SU-DHL-6 (cell line): Measurements from ENCODE around the gene ANKRD34C.

Experiments
- H2AFZ ChIP-seq: fragments of 200-600 bp; sonication (generic); 2 replicates; pipeline ENCODE4 v1.6.1; 2014; ENCODE audit warnings: low read depth, mild to moderate bottlenecking, moderate library complexity, mixed read lengths, antibody characterized with exemption, low read length; ENCODE audit not compliant: severe bottlenecking
- H3F3A ChIP-seq: fragments of 200-600 bp; shearing (Covaris generic); 2 replicates; pipeline ENCODE4 v1.6.0; 2016; ENCODE audit warnings: antibody characterized with exemption, mild to moderate bottlenecking; ENCODE audit not compliant: insufficient read depth
- H3K27ac ChIP-seq: fragments of 200-600 bp; sonication (generic); 2 replicates; pipeline ENCODE4 v1.5.1; 2016; ENCODE audit warnings: low read depth, mild to moderate bottlenecking, low read length, moderate library complexity, mixed read lengths
- H3K27me3 ChIP-seq: fragments of 200-600 bp; sonication (generic), shearing (Covaris generic); 2 replicates; pipeline ENCODE4 v1.6.0; 2014; ENCODE audit warnings: mild to moderate bottlenecking, low read length
- H3K36me3 ChIP-seq: fragments of 200-600 bp; sonication (generic); 2 replicates; pipeline ENCODE4 v1.6.1; 2014; ENCODE audit warnings: mild to moderate bottlenecking, low read length, mixed read lengths
- H3K4me2 ChIP-seq: fragments of 300-600, 200-600 bp; shearing (Covaris generic), sonication (generic); 2 replicates; pipeline ENCODE4 v1.6.0; 2014; ENCODE audit warnings: low read length, low read depth, mild to moderate bottlenecking; ENCODE audit not compliant: poor library complexity, severe bottlenecking
- H3K4me3 ChIP-seq: fragments of 200-600 bp; sonication (generic); 2 replicates; pipeline ENCODE4 v1.5.1; 2014; ENCODE audit warnings: antibody characterized with exemption, low read length, mild to moderate bottlenecking, mixed read lengths; ENCODE audit not compliant: insufficient read depth, poor library complexity, severe bottlenecking
- H3K79me2 ChIP-seq: fragments of 200-600 bp; sonication (generic); 2 replicates; pipeline ENCODE4 v1.6.1; 2014; ENCODE audit warnings: mild to moderate bottlenecking, low read length, moderate library complexity; ENCODE audit not compliant: insufficient read depth
- H3K9ac ChIP-seq: fragments of 200-600 bp; sonication (generic); 2 replicates; pipeline ENCODE4 v1.7.0; 2014; ENCODE audit warnings: mild to moderate bottlenecking, low read length
- H3K9me2 ChIP-seq: fragments of 200-600 bp; sonication (generic); replicated peaks from 2 replicates; pipeline ENCODE4 v1.6.1; 2014; ENCODE audit warnings: low read length; ENCODE audit not compliant: insufficient read depth
- H3K9me3 ChIP-seq: fragments of 200-600 bp; sonication (generic); 2 replicates; pipeline ENCODE4 v1.6.1; 2014; ENCODE audit warnings: low read length, mixed read lengths; ENCODE audit not compliant: insufficient read depth
- H4K20me1 ChIP-seq: fragments of 200-600 bp; sonication (generic); 2 replicates; pipeline ENCODE4 v1.6.1; 2014; ENCODE audit warnings: low read depth, mild to moderate bottlenecking, antibody characterized with exemption, low read length, moderate library complexity, mixed read lengths
- CTCF ChIP-seq: fragments of 200-600 bp; sonication (generic); IDR thresholded peaks from one replicate; pipeline ENCODE4 v1.5.1; 2017; ENCODE audit warnings: antibody characterized with exemption, mild to moderate bottlenecking, low read length, moderate library complexity; ENCODE audit not compliant: insufficient read depth, poor library complexity, severe bottlenecking
- EZH2phosphoT487 ChIP-seq: fragments of 200-600 bp; sonication (generic), shearing (Covaris generic); conservative IDR thresholded peaks from 2 replicates; pipeline ENCODE4 v1.6.1; 2018; ENCODE audit warnings: mild to moderate bottlenecking, antibody characterized with exemption, low read length, moderate library complexity, mixed read lengths

ANKRD34C gene

DNA sequence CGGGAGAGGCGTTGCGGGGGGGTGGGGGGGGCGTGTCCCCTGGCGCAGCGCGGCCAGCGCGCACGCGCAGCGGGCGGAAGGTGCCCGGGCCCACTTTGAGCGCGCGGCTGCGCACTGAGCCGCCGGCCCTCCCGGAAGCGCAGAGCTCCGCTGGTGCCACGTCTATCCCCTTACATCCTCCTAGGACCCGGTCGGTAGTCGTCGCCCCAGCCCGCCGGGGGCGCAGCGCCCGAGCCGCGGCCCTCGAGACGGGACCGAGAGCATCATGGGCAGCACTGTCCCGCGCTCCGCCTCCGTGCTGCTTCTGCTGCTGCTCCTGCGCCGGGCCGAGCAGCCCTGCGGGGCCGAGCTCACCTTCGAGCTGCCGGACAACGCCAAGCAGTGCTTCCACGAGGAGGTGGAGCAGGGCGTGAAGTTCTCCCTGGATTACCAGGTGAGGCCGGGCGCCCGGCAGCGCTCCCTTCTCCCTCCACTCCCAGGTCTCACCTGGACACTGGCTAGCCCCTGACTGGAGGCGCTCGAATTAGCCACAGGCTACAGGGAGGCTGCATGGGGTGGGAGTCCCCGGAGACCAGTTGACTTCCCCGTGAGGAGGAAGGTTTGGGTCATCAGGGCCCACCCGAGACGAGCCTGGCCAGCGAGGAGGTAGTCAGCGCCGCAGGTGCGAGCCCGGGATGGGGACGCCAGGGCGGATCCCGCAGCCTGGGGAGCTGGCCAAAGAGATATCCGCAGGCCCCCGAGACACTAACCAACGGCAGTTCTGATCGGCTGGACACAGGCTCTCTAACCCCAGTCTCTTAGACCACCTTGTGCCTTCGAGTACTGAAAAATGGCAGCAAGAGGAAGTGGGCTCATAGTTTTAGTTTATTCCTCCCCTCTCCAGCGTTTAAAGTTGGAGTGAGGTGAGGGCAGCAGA lies 28.7 kb downstream of the ANKRD34C start, which contains the start of gene TMED3:
Gene TMED3, plus strand, starts transcription at position 128 of the 916 bp plus-strand sequence. Its CDS starts 138 bp downstream, at position 266.
- Histone ChIP-seq H3K4me2 (peak within 1 kb of the TSS; percentile 79), H3K79me2 (peaks cover 24% of the 10 kb centered on the region)

DNA sequence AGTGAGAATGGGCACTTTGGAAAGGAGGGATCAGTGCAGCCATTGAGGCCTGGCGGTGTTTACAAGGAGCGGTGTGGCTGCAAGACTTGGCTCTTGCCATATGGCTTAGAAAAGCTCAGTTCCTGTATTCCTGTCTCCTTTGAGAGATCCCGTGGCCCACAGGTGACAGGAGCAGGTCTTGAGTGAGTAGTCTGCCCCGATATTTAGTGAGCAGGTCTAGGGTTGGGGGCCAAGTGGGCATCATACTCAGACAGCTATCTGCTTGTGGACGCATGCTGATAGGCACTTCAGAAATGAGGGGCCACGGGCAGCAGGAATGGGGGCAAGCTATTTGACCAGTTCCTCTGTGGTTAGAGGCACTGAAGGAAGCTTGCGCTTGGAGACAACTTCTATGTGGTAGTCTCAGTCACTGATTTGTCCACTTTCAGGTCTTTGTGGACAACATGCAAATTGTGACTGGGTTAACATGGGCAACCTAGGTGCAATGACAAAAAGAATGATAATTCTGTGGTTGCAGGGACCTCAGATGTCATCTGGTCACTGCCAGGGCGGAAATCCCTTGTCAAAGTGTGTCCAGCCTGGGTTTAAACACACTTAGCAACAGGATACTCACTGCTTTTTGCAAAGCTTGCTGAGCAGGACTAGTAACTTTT lies 29.5 kb downstream of the ANKRD34C start:
- TF ChIP-seq EZH2phosphoT487: no peak
- TF ChIP-seq CTCF: no peak
- H3K9ac ChIP-seq: peak overlapping the region; percentile 89
- 0 out of 2 replicates have a peak overlapping the region, but pooled peaks have one; percentile 46 for H3K27ac ChIP-seq
- H3F3A ChIP-seq: 0 out of 2 replicates have a peak, but pooled peaks cover 6% of the 10 kb centered on the region
- 0 out of 2 replicates have a peak, but pooled peaks cover 5% of the 10 kb centered on the region for H3K36me3 ChIP-seq
- H2AFZ ChIP-seq: peak overlapping the region; percentile 85
- no peaks in the 10 kb centered on the region for H4K20me1 ChIP-seq
- H3K4me3 ChIP-seq: peak overlapping the region; percentile 89
- peak overlapping the region; percentile 72 for H3K4me2 ChIP-seq
- H3K27me3 ChIP-seq: 0 out of 2 replicates have a peak, but pooled peaks cover 2% of the 10 kb centered on the region
- peaks cover 28% of the 10 kb centered on the region for H3K79me2 ChIP-seq
- no peaks in the 10 kb centered on the region for H3K9me2 ChIP-seq
- H3K9me3 ChIP-seq: no peaks in the 10 kb centered on the region

More for the DNA sequence above, 28.7 kb downstream of the ANKRD34C start, which contains the start of gene TMED3:
- Histone ChIP-seq H3K27ac (peak within 1 kb of the TSS; percentile 46), H2AFZ (peak within 1 kb of the TSS; percentile 99), H3K9ac (peak within 1 kb of the TSS; percentile 89), H3K27me3 (0 out of 2 replicates have a peak, but pooled peaks cover 2% of the 10 kb centered on the region), H3F3A (0 out of 2 replicates have a peak, but pooled peaks cover 6% of the 10 kb centered on the region), H3K9me2 (no peaks in the 10 kb centered on the region), H3K4me3 (peak within 1 kb of the TSS; percentile 89), H4K20me1 (no peaks in the 10 kb centered on the region), H3K36me3 (0 out of 2 replicates have a peak, but pooled peaks cover 5% of the 10 kb centered on the region), H3K9me3 (no peaks in the 10 kb centered on the region)
- TF ChIP-seq EZH2phosphoT487: no peak
- TF ChIP-seq CTCF: no peak

GRCh38 chr15:79314186-79314585 lies 31.7 kb downstream of the ANKRD34C start:
- peaks cover 31% of the 10 kb centered on the region for H3K79me2 ChIP-seq
- H3F3A ChIP-seq: 0 out of 2 replicates have a peak, but pooled peaks cover 6% of the 10 kb centered on the region
- no peak overlapping the region for H3K4me2 ChIP-seq
- peaks cover 4% of the 10 kb centered on the region; the same call in 1 of the 2 replicates for H4K20me1 ChIP-seq
- H3K9ac ChIP-seq: no peak overlapping the region
- no peaks in the 10 kb centered on the region for H3K9me3 ChIP-seq
- no peak overlapping the region for H3K4me3 ChIP-seq
- H3K27ac ChIP-seq: no peak overlapping the region
- no peaks in the 10 kb centered on the region for H3K27me3 ChIP-seq
- TF ChIP-seq EZH2phosphoT487 (no peak), CTCF (no peak)
- H3K36me3 ChIP-seq: 0 out of 2 replicates have a peak, but pooled peaks cover 5% of the 10 kb centered on the region
- no peaks in the 10 kb centered on the region for H3K9me2 ChIP-seq
- H2AFZ ChIP-seq: no peak overlapping the region
